ENCODE measurements around the gene ZNF821.

DNA sequence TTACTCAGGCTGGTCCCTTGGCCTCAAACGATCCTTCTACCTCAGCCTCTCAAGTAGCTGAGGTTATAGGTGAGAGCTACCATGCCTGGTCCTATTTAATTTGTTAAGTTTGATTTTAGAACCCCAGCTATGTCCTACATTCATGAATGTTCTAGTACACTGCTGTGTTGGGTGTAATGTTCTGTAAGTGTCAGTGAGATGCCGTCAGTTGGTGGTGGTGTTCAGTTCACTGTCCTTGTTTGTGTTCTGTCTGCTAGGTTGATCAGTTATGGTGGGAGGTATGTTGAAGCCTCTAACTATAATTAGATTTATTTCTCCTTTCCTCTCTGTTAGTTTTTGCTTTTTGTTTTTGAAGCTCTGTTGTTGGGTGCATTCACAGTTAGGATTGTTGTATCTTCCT is 19.6 kb upstream of the ZNF821 start:
- TF ChIP-seq POLR2AphosphoS5 (IDR thresholded peaks at IDR 0.05; ENCODE audit: low read depth, low read length) (no peak), TAF1 (IDR thresholded peaks at IDR 0.05; ENCODE audit: borderline replicate concordance, insufficient read depth, low read length) (no peak)
- TF ChIP-seq, protein P1, sequence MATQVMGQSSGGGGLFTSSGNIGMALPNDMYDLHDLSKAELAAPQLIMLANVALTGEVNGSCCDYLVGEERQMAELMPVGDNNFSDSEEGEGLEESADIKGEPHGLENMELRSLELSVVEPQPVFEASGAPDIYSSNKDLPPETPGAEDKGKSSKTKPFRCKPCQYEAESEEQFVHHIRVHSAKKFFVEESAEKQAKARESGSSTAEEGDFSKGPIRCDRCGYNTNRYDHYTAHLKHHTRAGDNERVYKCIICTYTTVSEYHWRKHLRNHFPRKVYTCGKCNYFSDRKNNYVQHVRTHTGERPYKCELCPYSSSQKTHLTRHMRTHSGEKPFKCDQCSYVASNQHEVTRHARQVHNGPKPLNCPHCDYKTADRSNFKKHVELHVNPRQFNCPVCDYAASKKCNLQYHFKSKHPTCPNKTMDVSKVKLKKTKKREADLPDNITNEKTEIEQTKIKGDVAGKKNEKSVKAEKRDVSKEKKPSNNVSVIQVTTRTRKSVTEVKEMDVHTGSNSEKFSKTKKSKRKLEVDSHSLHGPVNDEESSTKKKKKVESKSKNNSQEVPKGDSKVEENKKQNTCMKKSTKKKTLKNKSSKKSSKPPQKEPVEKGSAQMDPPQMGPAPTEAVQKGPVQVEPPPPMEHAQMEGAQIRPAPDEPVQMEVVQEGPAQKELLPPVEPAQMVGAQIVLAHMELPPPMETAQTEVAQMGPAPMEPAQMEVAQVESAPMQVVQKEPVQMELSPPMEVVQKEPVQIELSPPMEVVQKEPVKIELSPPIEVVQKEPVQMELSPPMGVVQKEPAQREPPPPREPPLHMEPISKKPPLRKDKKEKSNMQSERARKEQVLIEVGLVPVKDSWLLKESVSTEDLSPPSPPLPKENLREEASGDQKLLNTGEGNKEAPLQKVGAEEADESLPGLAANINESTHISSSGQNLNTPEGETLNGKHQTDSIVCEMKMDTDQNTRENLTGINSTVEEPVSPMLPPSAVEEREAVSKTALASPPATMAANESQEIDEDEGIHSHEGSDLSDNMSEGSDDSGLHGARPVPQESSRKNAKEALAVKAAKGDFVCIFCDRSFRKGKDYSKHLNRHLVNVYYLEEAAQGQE (IDR thresholded peaks at IDR 0.05; ENCODE audit: insufficient read depth in 1 of 2, low read depth in 2 of 2, low read length in 2 of 2), result no peak
